A549 (cell line): ENCODE data around the gene SPATA31A1. TPM values are rescaled to one million over a fixed set of nuclear protein-coding genes. Genes with fewer than 3 reads are reported as not detected.
"Not testable (repeated sequence)": the region's sequence is repeated elsewhere in the genome, so short reads cannot be mapped to it uniquely, and the experiment has no call there.

Experiments
- ATAC-seq, 2 experiments: fragments of 200-7000 bp in 1 of 2; fragments of >200 bp in 1 of 2; cut with Nextera tagmentation in 1 of 2; cut with Tn5 transposase in 1 of 2; 3 replicates each; pipeline versions ENCODE4 v1.8.0 to v1.9.1; 2018 to 2020; ENCODE audit warnings: mild to moderate bottlenecking in 1 of 2, moderate library complexity in 1 of 2
- CTCF ChIA-PET: fragments of 300-600 bp; sonication (Branson Sonifier 250); formaldehyde crosslinking; extraction: SDS; loops from one replicate; lab custom pipeline; 2021; ENCODE audit warnings: antibody characterized with exemption, inconsistent platforms; lab: Yijun Ruan, JAX
- POLR2A ChIA-PET: fragments of 350-600 bp; formaldehyde crosslinking; extraction: SDS; loops from one replicate; lab custom pipeline; 2021; ENCODE audit warnings: antibody characterized with exemption, inconsistent platforms; lab: Yijun Ruan, JAX
- DNase-seq, 2 experiments: peaks; one replicate each; pipeline versions ENCODE4 v3.0.0 to v3.0.0-alpha.2; 2011 to 2016; ENCODE audit warnings: low read depth in 1 of 2, low spot score in 1 of 2
- FAIRE-seq: peaks from 2 replicates; lab custom pipeline; 2011; peaks lifted over from hg19 to GRCh38; lab: Jason Lieb, UNC
- H3K27ac ChIP-seq, 2 experiments: fragments of >200 bp; sonication (Bioruptor Twin); formaldehyde crosslinking; 3 replicates each; pipeline ENCODE4 v1.5.1; 2016 to 2017
- H3K4me1 ChIP-seq: fragments of >200 bp; sonication (Bioruptor Twin); formaldehyde crosslinking; 3 replicates; pipeline ENCODE4 v1.6.1; 2016
- H3K4me2 ChIP-seq: fragments of >200 bp; sonication (Bioruptor Twin); formaldehyde crosslinking; 3 replicates; pipeline ENCODE4 v1.6.1; 2016
- H3K4me3 ChIP-seq: fragments of >200 bp; sonication (Bioruptor Twin); formaldehyde crosslinking; 3 replicates; pipeline ENCODE4 v1.5.1; 2016
- H3K9me3 ChIP-seq: fragments of >200 bp; sonication (Bioruptor Twin); formaldehyde crosslinking; 3 replicates; pipeline ENCODE4 v1.6.1; 2016
- WGBS: methylation state at CpG from one replicate; pipeline ENCODE4 v1.1.6; 2017; ENCODE audit errors: missing lambda C conversion rate; 5-methylcytosine and 5-hydroxymethylcytosine counted together
- polyA minus RNA-seq: library from RNA; depleted of rRNA, polyadenylated mRNA; stranded (reverse); fragments of >200 nt; gene quantifications from 2 replicates; pipeline ENCODE4 v1.2.3, GENCODE V29; 2011; rRNA and poly(A)+ RNA removed
- polyA plus RNA-seq, 4 experiments: library from polyadenylated mRNA; depleted of rRNA in 3 of 4; stranded (reverse); fragments of >200 nt; fragmentation: RNase III in 1 of 4; extraction: RNeasy Plus Mini Kit Qiagen cat#74134 plus additional on column Dnase treatment in 1 of 4; gene quantifications; 2 replicates in 3 of 4; 3 replicates in 1 of 4; pipeline ENCODE4 v1.2.3, GENCODE V29; 2011 to 2017

The SPATA31A1 gene
- polyA plus RNA-seq (2011; rRNA removed) (not detected in 2 replicates), polyA plus RNA-seq (2017; fragmentation: RNase III; extraction: RNeasy Plus Mini Kit Qiagen cat#74134 plus additional on column Dnase treatment) (not detected in 3 replicates), polyA minus RNA-seq (not detected in 2 replicates)
- polyA plus RNA-seq (2012; cell fraction: cytosol; rRNA removed): not detected in 2 replicates
- not detected in 2 replicates for polyA plus RNA-seq (2012; cell fraction: nucleus; rRNA removed)

DNA sequence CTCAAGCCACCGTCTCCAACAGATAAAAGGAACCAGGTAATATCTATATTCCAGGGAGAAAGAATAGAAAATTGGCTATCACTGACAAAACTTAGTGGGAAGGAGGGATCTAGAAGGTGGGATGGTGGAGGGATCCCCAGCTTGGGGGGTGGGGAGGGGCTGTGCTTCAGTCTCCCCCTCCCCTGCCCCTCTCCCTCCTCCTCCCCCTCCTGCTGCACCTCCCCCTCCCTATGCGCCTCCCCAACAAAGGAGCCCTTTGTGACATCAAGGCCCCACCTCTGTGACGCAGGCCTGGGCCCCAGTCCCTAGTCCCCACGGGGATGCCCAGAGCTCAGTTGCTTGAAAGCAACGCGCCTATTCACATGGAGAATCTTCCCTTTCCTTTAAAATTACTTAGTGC, at the start of gene SPATA31A1:
Gene SPATA31A1, plus strand, starts transcription at position 301 of the 400 bp plus-strand sequence. Its CDS starts 62 bp downstream, at position 363.
- H3K4me1 ChIP-seq, H3K9me3 ChIP-seq, DNase-seq, POLR2A ChIA-PET, CTCF ChIA-PET, FAIRE-seq, H3K27ac ChIP-seq, ATAC-seq, H3K4me3 ChIP-seq, H3K4me2 ChIP-seq: not testable (repeated sequence)
- 0% methylated on average over 1 of the region's 6 CpGs for WGBS

- H3K4me2 ChIP-seq, POLR2A ChIA-PET, DNase-seq, FAIRE-seq, H3K4me1 ChIP-seq, CTCF ChIA-PET, H3K4me3 ChIP-seq, ATAC-seq, H3K27ac ChIP-seq, H3K9me3 ChIP-seq: not testable (repeated sequence)
- 96% methylated on average over 1 of the region's 2 CpGs for WGBS
Observed at GRCh38 chr9:39407261-39408204, 52.1 kb downstream of the SPATA31A1 start.

GRCh38 chr9:39411254-39411940, 55.9 kb downstream of the SPATA31A1 start:
- FAIRE-seq, H3K27ac ChIP-seq: not testable (repeated sequence)
- WGBS: no CpG with 5 or more reads among the region's 1 CpG

More at GRCh38 chr9:39411254-39411940, 55.9 kb downstream of the SPATA31A1 start:
- H3K4me3 ChIP-seq, H3K4me2 ChIP-seq, CTCF ChIA-PET, DNase-seq, H3K4me1 ChIP-seq, H3K9me3 ChIP-seq, POLR2A ChIA-PET: not testable (repeated sequence)
- peak in 1 of 2 experiments; percentile 25; a peak in 2 of 6 replicates for ATAC-seq

Other genes starting within 250 kb of the SPATA31A1 start
- gene CNTNAP3, start 67.5 kb upstream of the SPATA31A1 start, polyA plus RNA-seq (2011; rRNA removed): 39.5 and 40.0 TPM in 2 replicates
- 9.4 to 12.4 TPM (median 9.8 TPM) in 3 replicates for gene CNTNAP3, start 67.5 kb upstream of the SPATA31A1 start, polyA plus RNA-seq (2017; fragmentation: RNase III; extraction: RNeasy Plus Mini Kit Qiagen cat#74134 plus additional on column Dnase treatment)